Measurements from ENCODE around the gene PARD3. TPM values are rescaled to one million over a fixed set of nuclear protein-coding genes. Genes with fewer than 3 reads are reported as not detected.

Gene PARD3
- total and polyA plus RNA-seq, 10 of the 15 experiments (the other 5 are each of a cell fraction or from before 2014, with no cell fraction given), result 2.6 to 43.1 (median 13.9) TPM

GRCh38 chr10:34081948-34082347 is 733.1 kb downstream of the PARD3 start:
- TF ChIP-seq JUND (IDR thresholded peaks at IDR 0.05; ENCODE audit: low read depth, low read length) (no peak), CUX1 (IDR thresholded peaks at IDR 0.05; ENCODE audit: insufficient replicate concordance, low read depth, low read length) (no peak), HSF1 (IDR thresholded peaks at IDR 0.05; ENCODE audit: low read depth, low read length) (no peak)
- no peak overlapping the region for H3K9ac ChIP-seq (ENCODE audit: control insufficient read depth, insufficient read depth, low read length)
- intact Hi-C loops (cut with micrococcal nuclease; ENCODE audit: unreplicated experiment), result no loop called here
- ChIA-PET RAD21 (ENCODE audit: unreplicated experiment) (no interaction called here), SMC1A (ENCODE audit: uncharacterized antibody, unreplicated experiment) (interaction anchor here (0.6 to 1.8 kb wide), 9 partner anchors 9 to 436 kb away, joined by 3 to 7 read pairs (median 3); no protein-coding TSS in a partner anchor), CTCF (interaction anchor here (0.9 kb wide), 2 partner anchors 11 to 138 kb away, joined by 3 to 5 read pairs; no protein-coding TSS in a partner anchor), POLR2A (no interaction called here)
- no peaks in the 10 kb centered on the region for H3K4me1 ChIP-seq (ENCODE audit: control insufficient read depth, insufficient read depth, low read length)
- no peak overlapping the region for H3K4me2 ChIP-seq (ENCODE audit: control insufficient read depth, insufficient read depth)
- H3K79me2 ChIP-seq (ENCODE audit: control insufficient read depth, insufficient read depth, low read length), result no peaks in the 10 kb centered on the region
- no peaks in the 10 kb centered on the region; the same call in 2 of the 3 replicates for H3K9me3 ChIP-seq (replicated peaks; ENCODE audit: control insufficient read depth, insufficient read depth, low read length)
- WGBS (ENCODE audit: insufficient coverage, insufficient replicate concordance, low lambda C conversion rate, missing lambda C conversion rate), result 35% methylated on average over 11 of the region's 11 CpGs
- no peaks in the 10 kb centered on the region for H3K36me3 ChIP-seq (ENCODE audit: control insufficient read depth in 2 of 2, insufficient read depth in 2 of 2, low read length in 1 of 2)
- in situ Hi-C loops (cut with MboI), result no loop called here
- no peak overlapping the region for H3K4me3 ChIP-seq
- DNase-seq (ENCODE audit: low read depth, low spot score) (no peak), ATAC-seq (no peak), FAIRE-seq (no peak)
- no peak overlapping the region for H3K27ac ChIP-seq (ENCODE audit: control insufficient read depth, insufficient read depth)
- H3K27me3 ChIP-seq (replicated peaks in 1 of 2; ENCODE audit: control insufficient read depth in 2 of 2, insufficient read depth in 2 of 2, low read length in 1 of 2), result no peaks in the 10 kb centered on the region
- H2AFZ ChIP-seq (ENCODE audit: control insufficient read depth, low read depth, low read length), result no peak overlapping the region
- BruUV-seq (replicated peaks), result no TSS peak
- no peaks in the 10 kb centered on the region for H4K20me1 ChIP-seq (ENCODE audit: control insufficient read depth, insufficient read depth)

All from GM12878 (cell line).